ENCODE measurements around the gene NUBP2. TPM values are rescaled to one million over a fixed set of nuclear protein-coding genes. Genes with fewer than 3 reads are reported as not detected.
A peak's percentile ranks its signal among the peaks of the same experiment; 100 is the strongest.

Gene NUBP2
- polyA plus RNA-seq, 2 of the 4 experiments (the other 2 are of a cell fraction), result 24.7 to 65.3 TPM

DNA sequence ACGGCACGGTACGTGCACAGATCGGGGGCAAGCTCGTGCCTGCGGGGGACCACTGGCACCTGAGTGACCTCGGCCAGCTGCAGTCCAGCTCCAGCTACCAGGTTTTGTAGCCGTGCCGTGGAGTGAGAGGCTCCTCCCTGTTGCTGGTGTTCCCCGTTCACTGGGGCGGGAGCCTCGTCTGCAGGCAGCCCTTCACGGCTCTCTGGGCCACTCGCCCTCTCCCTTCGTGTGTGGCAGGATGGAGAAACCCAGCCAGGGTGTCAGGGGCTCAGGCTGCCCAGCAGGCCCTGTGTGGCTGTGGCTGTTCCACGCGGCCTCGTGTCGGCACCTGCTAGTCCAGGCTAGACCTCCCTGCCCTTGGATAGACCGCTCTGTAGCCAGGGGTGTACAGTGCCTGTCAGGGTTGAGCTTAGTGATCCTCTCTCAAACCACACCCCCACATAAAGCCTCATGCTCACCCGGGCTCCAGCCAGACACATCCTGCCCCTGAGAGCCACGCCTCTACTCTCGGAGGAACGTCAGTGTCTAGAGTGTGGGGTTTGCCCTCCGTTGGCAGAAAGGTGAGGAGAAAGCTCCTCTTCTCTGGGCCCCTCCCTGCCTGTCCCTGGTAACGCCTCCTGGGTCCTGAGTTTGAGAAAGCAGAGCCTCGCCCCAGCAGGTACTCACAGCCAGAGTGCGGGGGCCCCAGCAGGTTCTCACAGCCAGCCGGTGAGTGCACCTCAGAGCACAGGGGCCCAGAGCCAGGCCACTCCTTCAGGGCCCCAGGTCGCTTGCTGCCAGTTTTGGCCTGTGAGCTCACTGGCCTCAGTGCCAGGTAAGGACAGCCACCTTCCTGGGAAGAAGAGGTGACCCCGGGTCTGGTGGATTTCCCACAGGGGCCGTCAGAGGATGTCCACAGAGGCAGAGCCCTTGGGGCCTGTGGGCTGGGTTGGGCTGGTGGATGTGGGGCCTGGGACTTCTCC, 39.1 kb upstream of the NUBP2 start:
- H3K4me2 ChIP-seq, result no peak overlapping the region
- peaks cover 22% of the 10 kb centered on the region for H3K4me1 ChIP-seq
- DNase-seq (ENCODE audit: low read depth in 1 of 2, low spot score in 1 of 2) (no peak), FAIRE-seq (no peak), ATAC-seq (no peak)
- no peak overlapping the region for H3K4me3 ChIP-seq
- no peak overlapping the region for H3K27ac ChIP-seq
- TF ChIP-seq CHD4 (IDR thresholded peaks at IDR 0.05; ENCODE audit: borderline replicate concordance) (no peak), FOSB (CRISPR knock-in tag; IDR thresholded peaks at IDR 0.05) (no peak), CBX8 (IDR thresholded peaks at IDR 0.05) (no peak), MAFK (IDR thresholded peaks at IDR 0.05; ENCODE audit: partially characterized antibody) (no peak), E2F6 (IDR thresholded peaks at IDR 0.05; ENCODE audit: borderline replicate concordance, low read depth) (no peak)
- no peaks in the 10 kb centered on the region; the same call in 2 of the 3 replicates for H3K9me3 ChIP-seq
- WGBS (ENCODE audit: missing lambda C conversion rate), result 91% methylated on average over 30 of the region's 32 CpGs
- CTCF ChIA-PET, result interaction anchor here (1.2 to 2.8 kb wide), 5 partner anchors 14 to 38 kb away, joined by 3 to 13 read pairs (median 5); partner anchors contain the start of gene MAPK8IP3
- POLR2A ChIA-PET, result interaction anchor here (1.2 kb wide), 1 partner anchor 38 kb away, joined by 4 read pairs; the partner anchor contains the start of gene MAPK8IP3

DNA sequence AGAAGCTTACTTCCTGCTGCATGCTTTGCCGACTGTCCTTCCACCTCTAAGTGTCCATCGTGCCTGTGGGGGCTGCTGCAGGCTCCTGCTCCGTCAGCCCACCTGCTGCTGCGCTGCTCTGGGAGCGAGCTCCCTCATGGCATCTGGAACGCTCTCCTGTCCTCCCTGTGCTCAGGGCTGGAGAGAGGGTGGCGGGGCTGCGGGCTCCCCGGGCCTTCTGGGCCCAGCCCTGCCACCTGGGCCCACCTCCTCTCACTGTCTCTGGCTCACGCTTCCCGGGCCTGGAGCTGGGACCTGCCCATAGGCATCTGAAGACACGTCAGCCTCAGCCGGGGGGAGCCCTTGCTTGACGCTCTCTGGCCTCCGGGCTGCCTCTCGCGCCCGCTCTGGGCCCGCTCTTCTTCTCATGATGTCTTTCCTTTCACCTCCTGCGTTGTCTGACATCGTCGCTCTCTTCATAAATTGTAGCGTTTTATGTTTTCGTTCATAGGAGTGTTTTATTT, 38.4 kb upstream of the NUBP2 start:
- TF ChIP-seq CBX8 (IDR thresholded peaks at IDR 0.05) (no peak), PHF8 (IDR thresholded peaks at IDR 0.05; ENCODE audit: borderline replicate concordance, low read depth) (no peak), TFCP2L1 (CRISPR knock-in tag; IDR thresholded peaks at IDR 0.05) (no peak), NPAS2 (CRISPR knock-in tag; IDR thresholded peaks at IDR 0.05; ENCODE audit: borderline replicate concordance) (no peak)
- Histone ChIP-seq H3K27ac (no peak overlapping the region), H3K4me2 (no peak overlapping the region), H3K9me3 (no peaks in the 10 kb centered on the region; the same call in 2 of the 3 replicates), H3K4me1 (peaks cover 22% of the 10 kb centered on the region), H3K4me3 (no peak overlapping the region)
- no peak for DNase-seq (ENCODE audit: low read depth in 1 of 2, low spot score in 1 of 2)
- no peak for ATAC-seq
- FAIRE-seq, result no peak
- CTCF ChIA-PET, result interaction anchor here (1.5 to 2.8 kb wide), 4 partner anchors 14 to 38 kb away, joined by 5 to 13 read pairs (median 7); partner anchors contain the start of gene MAPK8IP3
- 93% methylated on average over 21 of the region's 24 CpGs for WGBS (ENCODE audit: missing lambda C conversion rate)
- POLR2A ChIA-PET, result no interaction called here

GRCh38 chr16:1745181-1745899, 37.4 kb upstream of the NUBP2 start:
- DNase-seq (ENCODE audit: low read depth in 1 of 2, low spot score in 1 of 2), result no peak
- ChIA-PET CTCF (interaction anchor here (0.8 to 4.0 kb wide), 15 partner anchors 13 to 401 kb away, joined by 3 to 13 read pairs (median 4); partner anchors contain the start of genes EME2, MAPK8IP3 and MRPS34), POLR2A (interaction anchor here (0.5 to 1.8 kb wide), 7 partner anchors 10 to 54 kb away, joined by 3 to 19 read pairs (median 4); partner anchors contain the start of genes EME2, MAPK8IP3 and MRPS34)
- peak overlapping the region; percentile 65 for H3K4me2 ChIP-seq
- H3K9me3 ChIP-seq, result no peaks in the 10 kb centered on the region
- TF ChIP-seq ELK1 (IDR thresholded peaks at IDR 0.05; ENCODE audit: low read depth, low read length), result no peak
- H3K27ac ChIP-seq, result peak overlapping the region; percentile 72 to 78; a peak in 5 of 6 replicates
- FAIRE-seq, result no peak
- ATAC-seq, result no peak
- H3K4me1 ChIP-seq, result peaks cover 22% of the 10 kb centered on the region
- 75% methylated on average over 22 of the region's 25 CpGs for WGBS (ENCODE audit: missing lambda C conversion rate)
- H3K4me3 ChIP-seq, result no peak overlapping the region

DNA sequence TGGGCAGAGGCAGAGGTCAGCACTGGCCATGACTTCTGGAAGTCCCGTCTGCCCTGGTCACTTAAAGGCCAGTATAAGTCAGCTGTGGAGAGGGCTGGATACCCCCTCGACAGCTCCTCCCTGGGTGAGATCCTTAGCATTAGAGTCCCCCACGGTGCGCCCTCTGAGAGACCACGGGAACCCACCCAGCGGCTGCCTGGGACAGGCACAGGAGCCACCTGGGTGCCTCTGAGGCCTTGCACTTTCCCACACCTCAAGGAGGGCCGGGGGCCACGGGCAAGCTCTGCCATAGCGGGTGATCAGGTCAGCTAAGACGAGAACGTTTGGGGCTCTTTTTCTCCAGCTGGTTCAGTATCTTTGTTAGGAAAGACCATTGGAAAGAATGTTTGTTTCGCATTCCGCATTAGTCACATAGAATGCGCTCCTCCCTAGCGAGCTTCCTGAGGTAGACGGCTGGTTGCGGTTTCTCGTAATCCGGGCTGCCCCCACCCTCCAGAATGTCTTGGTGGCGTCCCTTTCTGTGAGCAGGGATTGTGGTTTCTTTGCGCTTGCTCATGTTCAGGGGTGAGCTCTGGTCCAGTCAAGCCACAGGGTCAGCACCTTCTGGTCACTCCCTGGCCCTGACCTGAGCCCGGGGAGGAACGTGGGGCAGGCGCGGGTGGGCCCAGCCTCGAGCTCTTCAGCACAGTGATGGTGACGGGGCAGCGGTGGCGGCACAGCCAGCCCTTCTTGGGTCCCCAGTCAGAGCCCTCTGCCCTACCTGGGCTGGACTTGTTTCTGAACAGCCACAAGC, 36.7 kb upstream of the NUBP2 start:
- H3K4me1 ChIP-seq, result peaks cover 22% of the 10 kb centered on the region
- ChIA-PET CTCF (interaction anchor here (0.8 to 4.0 kb wide), 14 partner anchors 12 to 402 kb away, joined by 3 to 13 read pairs (median 4); partner anchors contain the start of genes EME2, MAPK8IP3 and MRPS34), POLR2A (interaction anchor here (0.5 to 1.8 kb wide), 7 partner anchors 9 to 55 kb away, joined by 3 to 19 read pairs (median 4); partner anchors contain the start of genes EME2, MAPK8IP3 and MRPS34)
- peak overlapping the region; percentile 65 for H3K4me2 ChIP-seq
- no peaks in the 10 kb centered on the region for H3K9me3 ChIP-seq
- FAIRE-seq (no peak), ATAC-seq (peak in 1 of 2 experiments; percentile 23; a peak in 3 of 6 replicates), DNase-seq (ENCODE audit: low read depth in 1 of 2, low spot score in 1 of 2) (no peak)
- no peak overlapping the region for H3K4me3 ChIP-seq
- TF ChIP-seq FOSL2 (IDR thresholded peaks at IDR 0.05), result no peak
- TF ChIP-seq FOSL2 (CRISPR knock-in tag; IDR thresholded peaks at IDR 0.05), result 0 out of 2 replicates have a peak, but pooled peaks have one; percentile 6
- no peak for TF ChIP-seq PHF8 (IDR thresholded peaks at IDR 0.05; ENCODE audit: borderline replicate concordance, low read depth)
- peak overlapping the region; percentile 72 to 78 for H3K27ac ChIP-seq
- 86% methylated on average over 25 of the region's 29 CpGs for WGBS (ENCODE audit: missing lambda C conversion rate)

All from A549 (cell line).